ENCODE measurements around the gene COL4A1. TPM values are rescaled to one million over a fixed set of nuclear protein-coding genes. Genes with fewer than 3 reads are reported as not detected.

Gene COL4A1
- total and polyA plus RNA-seq, 2 of the 13 experiments (the other 11 are each of a cell fraction or from before 2014, with no cell fraction given): not detected

GRCh38 chr13:110236431-110236830, 70.5 kb downstream of the COL4A1 start:
- BruUV-seq (replicated peaks): no TSS peak
- no peak for DNase-seq (ENCODE audit: low spot score)
- 57% methylated on average over 6 of the region's 10 CpGs for WGBS (ENCODE audit: low lambda C conversion rate)
- Histone ChIP-seq H3K27ac (ENCODE audit: extremely low read length, insufficient read depth, low read length) (no peak overlapping the region), H3K4me2 (ENCODE audit: low read depth, low read length) (no peak overlapping the region), H3K4me3 (replicated peaks in 1 of 3; ENCODE audit: insufficient read depth in 1 of 3, low read depth in 2 of 3, low read length in 3 of 3) (no peak overlapping the region), H4K20me1 (ENCODE audit: insufficient read depth, low read length) (no peaks in the 10 kb centered on the region), H2AFZ (ENCODE audit: low read length) (no peak overlapping the region), H3K4me1 (ENCODE audit: insufficient read depth, low read length) (no peaks in the 10 kb centered on the region), H3K36me3 (replicated peaks in 1 of 2; ENCODE audit: control insufficient read depth in 1 of 2, insufficient read depth in 2 of 2, low read length in 2 of 2) (no peaks in the 10 kb centered on the region), H3K79me2 (ENCODE audit: insufficient read depth, low read length) (no peaks in the 10 kb centered on the region), H3K9me3 (ENCODE audit: low read length) (no peaks in the 10 kb centered on the region), H3K9ac (ENCODE audit: insufficient read depth, low read depth, low read length) (no peak overlapping the region), H3K27me3 (ENCODE audit: control insufficient read depth in 1 of 2, insufficient read depth in 2 of 2, low read length in 2 of 2) (peaks cover 1 to 48% of the 10 kb centered on the region in 2 experiments; a peak in 4 of 5 replicates)
- ChIA-PET CTCF (ENCODE audit: low intra/inter-chr PET ratio, low total read pairs) (no interaction called here), POLR2A (no interaction called here)
- intact Hi-C loops (cut with micrococcal nuclease; ENCODE audit: unreplicated experiment): no loop called here
- no peak for ATAC-seq
- in situ Hi-C loops (cut with HindIII; ENCODE audit: extremely low pct_ligation_motif_present, low pct_unique_long_range_greater_than_20kb): no loop called here
- FAIRE-seq: no peak
- TF ChIP-seq, protein P1, sequence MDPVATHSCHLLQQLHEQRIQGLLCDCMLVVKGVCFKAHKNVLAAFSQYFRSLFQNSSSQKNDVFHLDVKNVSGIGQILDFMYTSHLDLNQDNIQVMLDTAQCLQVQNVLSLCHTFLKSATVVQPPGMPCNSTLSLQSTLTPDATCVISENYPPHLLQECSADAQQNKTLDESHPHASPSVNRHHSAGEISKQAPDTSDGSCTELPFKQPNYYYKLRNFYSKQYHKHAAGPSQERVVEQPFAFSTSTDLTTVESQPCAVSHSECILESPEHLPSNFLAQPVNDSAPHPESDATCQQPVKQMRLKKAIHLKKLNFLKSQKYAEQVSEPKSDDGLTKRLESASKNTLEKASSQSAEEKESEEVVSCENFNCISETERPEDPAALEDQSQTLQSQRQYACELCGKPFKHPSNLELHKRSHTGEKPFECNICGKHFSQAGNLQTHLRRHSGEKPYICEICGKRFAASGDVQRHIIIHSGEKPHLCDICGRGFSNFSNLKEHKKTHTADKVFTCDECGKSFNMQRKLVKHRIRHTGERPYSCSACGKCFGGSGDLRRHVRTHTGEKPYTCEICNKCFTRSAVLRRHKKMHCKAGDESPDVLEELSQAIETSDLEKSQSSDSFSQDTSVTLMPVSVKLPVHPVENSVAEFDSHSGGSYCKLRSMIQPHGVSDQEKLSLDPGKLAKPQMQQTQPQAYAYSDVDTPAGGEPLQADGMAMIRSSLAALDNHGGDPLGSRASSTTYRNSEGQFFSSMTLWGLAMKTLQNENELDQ (CRISPR knock-in tag; IDR thresholded peaks at IDR 0.05; ENCODE audit: borderline replicate concordance): no peak
- TF ChIP-seq ZNF136 (CRISPR knock-in tag; IDR thresholded peaks at IDR 0.05; ENCODE audit: low read depth) (no peak), CTCF (CRISPR knock-in tag; IDR thresholded peaks at IDR 0.05) (no peak), SOX13 (IDR thresholded peaks at IDR 0.05) (no peak), SOX13 (CRISPR knock-in tag; conservative IDR thresholded peaks at IDR 0.05 in 1 of 2, IDR thresholded peaks at IDR 0.05 in 1 of 2) (no peak), GTF2F1 (IDR thresholded peaks at IDR 0.05; ENCODE audit: low read length) (no peak)
- TF ChIP-seq, protein P2, sequence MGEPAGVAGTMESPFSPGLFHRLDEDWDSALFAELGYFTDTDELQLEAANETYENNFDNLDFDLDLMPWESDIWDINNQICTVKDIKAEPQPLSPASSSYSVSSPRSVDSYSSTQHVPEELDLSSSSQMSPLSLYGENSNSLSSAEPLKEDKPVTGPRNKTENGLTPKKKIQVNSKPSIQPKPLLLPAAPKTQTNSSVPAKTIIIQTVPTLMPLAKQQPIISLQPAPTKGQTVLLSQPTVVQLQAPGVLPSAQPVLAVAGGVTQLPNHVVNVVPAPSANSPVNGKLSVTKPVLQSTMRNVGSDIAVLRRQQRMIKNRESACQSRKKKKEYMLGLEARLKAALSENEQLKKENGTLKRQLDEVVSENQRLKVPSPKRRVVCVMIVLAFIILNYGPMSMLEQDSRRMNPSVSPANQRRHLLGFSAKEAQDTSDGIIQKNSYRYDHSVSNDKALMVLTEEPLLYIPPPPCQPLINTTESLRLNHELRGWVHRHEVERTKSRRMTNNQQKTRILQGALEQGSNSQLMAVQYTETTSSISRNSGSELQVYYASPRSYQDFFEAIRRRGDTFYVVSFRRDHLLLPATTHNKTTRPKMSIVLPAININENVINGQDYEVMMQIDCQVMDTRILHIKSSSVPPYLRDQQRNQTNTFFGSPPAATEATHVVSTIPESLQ (CRISPR knock-in tag; conservative IDR thresholded peaks at IDR 0.05): no peak
